Measurements from ENCODE around the gene NGB.
"Not testable (repeated sequence)": the region's sequence is repeated elsewhere in the genome, so short reads cannot be mapped to it uniquely, and the experiment has no call there.

Gene NGB

DNA sequence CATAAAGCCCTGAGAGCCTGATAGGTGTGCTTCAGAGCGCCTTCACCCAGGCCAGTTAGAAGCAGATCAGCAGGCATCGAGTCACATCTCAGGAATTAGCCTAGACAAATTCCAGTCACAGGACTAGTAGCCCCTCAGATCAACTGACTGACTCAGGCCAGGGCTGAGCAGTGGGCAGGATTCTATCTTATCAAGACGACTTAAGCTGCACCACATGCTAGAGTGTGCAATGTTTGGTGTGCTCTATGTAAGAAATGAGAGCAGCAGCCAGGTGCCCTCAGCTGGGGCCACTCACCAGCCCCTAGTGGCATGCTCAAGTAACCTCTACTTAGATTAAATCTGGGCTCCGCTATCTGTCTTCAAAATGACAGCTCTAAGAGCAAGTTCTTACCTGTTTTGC lies 19.7 kb upstream of the NGB start:
- no peak for FAIRE-seq

DNA sequence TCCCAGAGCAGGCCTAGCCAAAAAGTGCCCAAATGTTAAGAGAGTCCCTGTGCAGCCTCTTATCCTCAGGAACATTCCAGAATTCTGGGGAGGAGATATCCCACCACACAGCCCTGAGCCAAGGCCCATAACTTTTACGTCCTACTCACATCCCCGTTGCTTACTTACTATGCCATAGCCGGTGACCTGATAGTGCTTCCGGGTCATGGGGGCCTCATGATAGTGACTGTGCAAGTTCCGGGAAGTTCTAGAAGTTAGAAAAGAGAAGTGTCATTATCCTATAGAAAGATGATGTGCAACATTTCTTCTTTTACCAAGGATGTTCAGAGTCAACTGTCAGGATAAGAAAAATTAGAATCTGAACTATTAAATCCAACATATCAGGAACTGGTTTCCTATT lies 15.6 kb upstream of the NGB start:
- no peak for FAIRE-seq

DNA sequence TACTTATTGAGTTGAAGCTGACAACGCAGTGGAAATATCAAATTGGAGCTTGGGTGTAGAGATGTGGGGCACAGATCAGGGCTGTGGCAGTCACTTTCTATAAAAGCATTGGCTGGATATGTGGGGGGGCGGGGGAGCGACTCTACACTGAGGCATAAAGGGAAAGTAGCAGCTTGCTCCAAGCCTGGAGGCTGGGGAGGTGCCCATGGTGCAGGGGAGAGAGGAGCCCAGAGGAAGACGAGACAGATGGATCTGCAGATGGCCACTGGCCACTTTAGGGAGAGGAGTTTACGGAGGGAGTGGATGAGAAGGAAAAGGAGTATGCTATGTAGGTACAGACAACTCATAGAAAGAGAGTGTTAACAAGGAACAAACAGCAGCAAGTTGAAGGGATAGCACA lies 13.5 kb upstream of the NGB start:
- no peak for FAIRE-seq

DNA sequence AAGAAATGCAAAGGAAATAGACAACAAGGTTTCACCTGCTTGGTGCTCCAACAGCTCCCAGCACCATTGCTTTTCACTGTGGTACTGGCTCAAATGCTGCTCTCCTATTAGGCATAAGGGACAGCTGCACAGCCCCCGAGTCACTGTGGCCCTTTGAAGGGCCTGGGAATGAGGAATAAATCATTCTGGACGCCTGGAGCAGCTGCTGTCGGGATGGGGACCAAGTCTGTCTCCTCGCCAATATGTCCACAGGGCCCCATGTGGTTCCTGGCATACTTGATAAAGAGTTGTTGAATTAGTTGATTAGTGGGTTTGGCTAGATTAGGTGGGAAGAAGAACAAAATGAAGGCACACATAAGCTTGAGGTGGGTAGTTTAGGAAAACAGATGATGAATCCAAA lies 13.1 kb upstream of the NGB start:
- FAIRE-seq, result no peak

DNA sequence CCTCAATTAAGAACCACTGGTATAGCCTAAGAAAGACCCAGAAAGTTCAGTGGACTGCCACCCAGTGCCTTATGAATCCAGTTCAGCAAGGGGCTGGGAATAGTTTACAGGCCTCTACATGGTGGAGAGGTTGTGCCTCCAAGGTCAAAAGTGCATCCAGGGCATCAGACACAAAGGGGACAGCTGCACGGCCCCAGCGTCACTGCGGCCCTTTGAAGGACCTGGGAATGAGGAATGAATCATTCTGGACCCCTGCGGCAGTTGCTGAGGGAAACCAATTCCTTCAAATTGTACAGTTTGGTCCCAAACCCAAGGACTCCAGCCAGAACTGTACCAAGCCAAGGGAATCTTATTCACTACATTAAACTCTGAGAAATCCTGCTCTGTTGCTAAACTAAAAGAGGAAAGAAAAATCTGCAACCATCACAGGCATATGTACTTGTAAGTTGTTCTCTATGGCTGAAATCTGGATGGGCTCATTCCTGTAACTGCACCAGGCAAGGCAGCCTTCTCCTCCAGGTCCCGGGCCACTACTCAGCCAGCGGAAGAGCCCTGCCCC lies 10.9 kb upstream of the NGB start:
- no peak for FAIRE-seq

DNA sequence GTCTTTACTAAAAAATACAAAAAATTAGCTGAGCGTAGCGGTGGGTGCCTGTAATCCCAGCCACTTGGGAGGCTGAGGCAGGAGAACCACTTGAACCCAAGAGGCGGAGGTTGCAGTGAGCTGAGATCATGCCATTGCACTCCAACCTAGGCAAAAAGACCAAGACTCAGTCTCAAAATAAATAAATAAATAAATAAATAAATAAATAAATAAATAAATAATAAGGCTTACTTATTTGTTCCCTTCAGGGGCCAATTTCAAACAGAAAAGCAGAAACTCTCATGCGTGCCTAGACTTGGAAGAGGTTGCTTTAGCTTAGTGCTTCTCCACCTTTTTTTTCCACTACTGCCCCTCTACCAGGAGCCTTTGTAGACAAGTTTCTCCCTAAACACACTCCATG lies 9.9 kb upstream of the NGB start:
- FAIRE-seq, result not testable (repeated sequence)

DNA sequence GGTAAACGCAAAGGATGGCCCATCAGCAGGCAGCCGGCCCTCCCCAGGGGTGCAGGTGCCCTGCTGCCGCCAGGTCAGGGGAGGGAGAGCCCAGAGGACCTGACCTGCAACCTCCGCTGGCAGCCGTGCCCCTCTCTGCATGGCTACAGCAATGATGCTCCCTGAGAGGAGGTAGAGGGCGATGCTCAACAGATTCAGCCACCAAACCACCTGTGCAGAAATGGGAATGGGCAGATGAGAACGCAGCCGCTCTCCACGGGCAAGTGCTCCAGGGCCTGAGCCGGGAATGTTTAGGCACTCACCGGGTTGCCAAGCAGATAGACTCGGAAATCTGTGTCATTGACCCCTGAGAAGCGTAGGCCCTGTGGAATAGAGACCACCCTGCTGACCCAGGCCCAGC lies 8.7 kb upstream of the NGB start:
- no peak for FAIRE-seq

DNA sequence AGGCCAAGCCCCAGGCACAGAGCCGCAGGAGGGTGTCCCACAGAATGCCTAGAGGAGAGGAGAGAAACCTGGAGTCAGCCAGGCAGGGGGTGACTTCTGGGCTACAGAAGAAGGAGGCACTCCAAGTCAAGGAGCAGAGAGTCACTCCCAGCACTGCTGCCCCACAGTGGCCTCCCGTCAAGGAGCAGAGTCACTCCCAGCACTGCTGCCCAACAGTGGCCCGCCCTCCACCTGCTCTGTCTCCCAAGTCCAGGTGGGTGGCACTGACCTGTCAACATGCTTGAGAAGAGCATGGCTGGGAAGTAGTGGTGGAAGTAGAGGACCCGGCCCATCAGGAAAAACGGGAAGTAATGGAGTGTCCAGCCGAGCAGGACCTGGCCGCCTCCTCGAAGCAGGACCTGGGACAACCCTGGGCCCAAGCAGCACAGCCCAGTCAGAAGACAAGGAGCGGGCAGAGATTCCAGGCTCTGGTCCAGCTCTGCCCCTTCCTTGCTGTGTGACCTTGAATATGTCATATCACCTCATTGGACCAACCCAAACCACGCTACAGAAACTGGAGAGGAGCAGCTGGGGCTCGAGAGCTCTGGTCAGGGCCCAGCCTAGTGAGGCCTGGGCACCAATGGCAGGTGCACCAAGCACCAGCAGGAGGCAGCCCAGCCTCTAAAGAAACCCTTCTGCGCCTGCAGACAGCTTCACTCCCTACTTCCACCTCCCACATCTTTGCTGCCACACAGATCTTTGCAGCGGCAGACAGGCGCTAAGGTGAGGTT lies 7.6 kb upstream of the NGB start:
- no peak for FAIRE-seq

DNA sequence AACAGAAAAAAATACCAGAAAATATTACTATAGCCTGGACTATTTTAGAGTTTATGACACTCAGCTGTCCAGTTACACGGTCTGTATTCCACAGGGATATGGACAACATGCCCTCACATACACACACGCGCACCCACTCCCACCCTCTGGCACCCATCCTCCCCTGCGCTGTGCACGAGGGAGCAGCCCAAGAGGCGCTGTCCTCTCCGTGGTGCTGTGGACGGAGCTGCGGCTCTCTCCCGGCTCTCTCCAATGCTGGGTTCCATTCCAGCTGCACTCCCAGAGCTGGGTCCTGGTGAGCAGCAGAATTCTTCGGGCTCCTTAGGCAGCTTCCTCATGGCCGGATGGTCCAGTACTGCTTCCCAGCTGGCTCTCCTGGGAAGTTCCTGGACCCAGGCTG lies 6.0 kb upstream of the NGB start:
- FAIRE-seq, result no peak

DNA sequence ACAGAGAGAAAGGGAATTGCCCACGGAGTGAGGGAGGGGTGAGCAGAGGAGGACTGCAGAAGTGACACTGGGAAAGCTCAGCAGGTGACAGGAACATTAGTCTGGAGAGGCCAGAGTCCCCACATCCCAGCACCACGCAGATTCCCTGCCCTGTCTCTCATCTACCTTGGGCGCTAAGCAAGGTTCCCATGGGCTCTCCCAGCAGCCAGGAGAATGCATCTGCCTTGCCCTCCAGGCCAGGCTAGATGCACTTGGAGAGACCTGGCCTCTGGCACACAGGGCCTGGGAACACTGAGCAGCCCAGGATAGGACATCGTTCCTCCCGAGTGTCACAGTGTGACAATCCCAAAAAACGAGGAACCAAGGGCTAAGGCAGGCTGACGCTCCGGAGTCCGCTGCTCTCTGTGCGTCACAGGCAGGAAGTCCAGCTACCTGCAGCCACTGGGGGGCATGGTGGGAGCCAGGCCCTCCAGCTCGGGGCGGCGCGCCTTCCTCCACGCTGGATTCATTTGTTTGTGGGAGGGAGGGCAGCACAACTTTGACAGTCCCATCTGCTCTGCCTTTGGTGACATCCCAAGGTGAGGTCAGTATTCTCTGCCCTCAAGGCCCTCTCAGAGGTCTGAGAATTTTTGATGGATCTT lies 5.4 kb upstream of the NGB start:
- FAIRE-seq, result no peak

DNA sequence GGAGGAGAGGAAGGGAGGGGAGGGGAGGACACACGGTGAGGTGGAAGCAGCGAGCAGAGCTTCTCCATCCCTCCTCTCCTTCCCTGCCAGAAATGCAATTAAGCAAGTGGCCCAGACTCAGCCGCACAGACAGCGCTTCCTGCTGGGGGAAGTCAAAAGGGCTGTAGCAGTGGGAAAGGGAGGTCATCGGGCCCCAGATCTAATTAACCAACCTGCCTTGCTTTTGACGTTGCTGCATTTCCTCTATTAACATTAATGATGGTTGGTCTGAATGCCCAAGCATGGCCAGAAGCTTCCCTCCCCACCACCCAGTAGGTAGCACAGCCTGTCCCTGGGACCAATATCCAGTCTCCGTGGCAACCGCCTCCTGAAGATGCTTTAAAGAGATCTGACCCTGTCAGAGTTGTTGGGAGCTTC lies 4.6 kb upstream of the NGB start:
- no peak for FAIRE-seq

DNA sequence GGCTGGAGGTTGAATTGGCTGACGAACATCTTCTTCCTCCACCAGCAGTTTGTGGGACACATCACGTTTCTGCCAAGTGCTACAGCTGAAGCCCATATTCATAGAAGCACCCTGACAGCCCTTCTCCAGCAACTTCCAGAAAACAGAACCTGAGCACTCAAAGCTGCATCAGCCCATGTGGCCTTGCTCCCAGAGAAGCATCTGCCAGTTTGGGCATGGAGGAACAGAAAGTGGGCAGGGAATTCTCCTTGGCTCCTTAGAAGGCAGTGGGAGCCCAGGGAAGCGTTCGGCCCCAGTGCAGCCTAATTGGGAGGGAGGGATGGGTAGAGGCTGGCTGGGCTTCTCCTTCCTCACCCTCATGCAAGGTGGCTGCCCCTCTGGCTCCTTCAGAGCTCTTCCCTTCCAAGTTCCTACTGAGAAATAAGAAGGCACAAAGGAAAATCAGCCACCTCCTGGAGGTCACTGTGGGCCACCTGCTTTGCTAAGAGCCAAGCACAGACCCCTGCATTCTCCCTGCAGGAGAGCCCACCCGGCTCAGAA lies 4.1 kb upstream of the NGB start:
- no peak for FAIRE-seq

DNA sequence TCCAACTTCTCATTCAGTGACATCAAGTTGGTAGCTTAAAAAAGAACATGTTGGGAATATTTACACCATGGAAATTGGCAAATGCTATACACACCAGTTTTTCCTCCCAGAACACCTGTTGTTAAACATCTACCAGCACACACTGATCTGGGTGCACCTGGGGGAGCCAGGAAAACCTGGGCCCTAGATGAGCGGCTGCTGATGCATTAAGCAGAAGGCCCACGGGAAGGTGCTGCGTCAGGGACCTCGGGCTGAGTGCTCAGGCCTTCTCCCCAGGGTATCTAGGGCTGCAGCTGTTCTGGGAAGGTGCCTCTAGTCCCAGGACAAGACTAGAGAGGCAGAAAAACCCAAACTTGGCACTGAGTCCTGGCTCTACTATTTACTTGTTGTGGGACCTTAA lies 2.8 kb upstream of the NGB start:
- FAIRE-seq, result no peak

DNA sequence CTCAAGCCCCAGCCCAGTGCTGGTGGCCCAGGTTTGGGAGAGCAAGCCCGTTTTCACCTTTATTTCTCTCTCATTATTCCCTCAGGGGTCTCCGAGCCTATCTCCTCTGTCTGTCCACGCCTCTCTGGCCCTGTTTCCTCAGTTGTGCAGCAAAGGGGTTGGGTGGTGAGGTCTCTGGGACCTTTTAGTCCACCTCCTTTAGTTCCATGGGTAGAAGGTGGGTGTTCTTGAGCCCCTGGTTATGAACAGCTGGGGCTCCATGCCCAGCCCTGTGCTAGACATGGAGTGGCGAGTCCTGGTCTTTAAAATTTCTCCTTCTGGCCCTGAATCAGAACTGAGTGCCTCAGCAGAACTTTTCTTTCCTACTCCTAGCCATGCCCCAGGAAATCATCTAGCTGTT lies 1.3 kb upstream of the NGB start:
- FAIRE-seq, result no peak

DNA sequence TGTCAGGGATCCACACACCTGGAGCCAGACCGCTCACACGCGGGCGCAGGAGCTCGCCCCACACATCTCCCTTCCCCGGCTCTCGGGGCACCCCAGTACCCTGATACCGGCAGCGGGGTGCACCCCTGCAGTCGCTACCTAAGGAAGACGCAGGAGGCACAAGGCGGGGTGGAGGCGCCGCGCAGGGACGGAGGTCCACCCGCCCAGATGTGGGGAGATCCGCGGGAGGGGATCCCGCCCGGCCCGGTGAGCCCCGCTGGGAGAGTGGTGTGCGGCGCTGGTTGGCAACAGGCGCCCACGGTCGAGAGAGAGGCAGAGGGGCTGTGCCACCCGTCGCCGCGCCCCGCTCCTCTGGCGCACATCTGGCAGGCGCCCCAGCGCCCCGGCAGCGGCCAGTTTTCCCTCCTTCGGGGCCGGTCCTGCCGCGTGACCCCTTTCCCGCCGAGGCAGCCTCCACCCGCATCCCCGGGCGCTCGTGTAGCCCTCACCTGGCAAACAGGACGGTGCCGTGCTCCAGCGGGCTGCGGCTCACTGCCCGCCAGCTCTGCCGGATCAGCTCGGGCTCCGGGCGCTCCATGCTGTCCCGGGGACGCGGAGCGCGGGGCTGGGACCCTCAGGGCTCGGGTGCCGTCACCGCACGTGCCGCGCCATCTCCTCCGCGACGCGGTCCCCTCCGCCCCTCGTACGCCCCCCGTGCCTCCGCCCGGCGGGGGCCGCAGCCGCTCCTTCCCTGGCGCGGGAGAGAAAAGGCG lies 469 bp downstream of the NGB start:
- FAIRE-seq, result no peak

DNA sequence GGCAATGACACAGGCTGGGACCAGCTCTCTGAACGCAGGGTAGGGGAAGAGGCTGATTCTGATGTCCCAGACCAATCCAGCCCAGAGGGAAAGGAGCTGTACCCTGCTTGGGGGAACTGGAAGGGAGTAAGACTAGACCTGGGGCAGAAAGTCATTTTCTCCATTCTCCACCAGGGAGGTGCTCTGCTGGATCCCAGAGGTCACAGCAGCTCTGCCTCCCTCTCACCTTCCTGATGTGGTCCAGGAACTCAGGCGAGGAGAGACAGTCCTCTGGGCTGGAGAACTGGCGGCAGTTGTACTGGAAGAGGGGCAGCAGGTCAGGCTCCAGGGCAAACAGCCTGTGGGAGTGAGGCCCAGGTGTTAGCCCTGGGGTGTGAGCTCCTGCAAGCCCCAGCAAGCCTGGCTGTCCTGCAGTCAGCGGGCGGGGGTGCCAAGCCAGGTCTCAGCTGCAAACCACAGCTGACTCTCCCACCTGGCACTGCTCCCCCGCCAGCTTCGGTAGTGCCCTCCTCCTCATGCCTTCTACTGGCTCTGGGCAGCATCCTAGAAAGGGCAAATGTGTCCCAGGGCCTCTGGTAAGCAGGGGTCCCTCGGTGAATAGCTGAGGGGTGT lies 1.9 kb downstream of the NGB start:
- FAIRE-seq, result no peak

DNA sequence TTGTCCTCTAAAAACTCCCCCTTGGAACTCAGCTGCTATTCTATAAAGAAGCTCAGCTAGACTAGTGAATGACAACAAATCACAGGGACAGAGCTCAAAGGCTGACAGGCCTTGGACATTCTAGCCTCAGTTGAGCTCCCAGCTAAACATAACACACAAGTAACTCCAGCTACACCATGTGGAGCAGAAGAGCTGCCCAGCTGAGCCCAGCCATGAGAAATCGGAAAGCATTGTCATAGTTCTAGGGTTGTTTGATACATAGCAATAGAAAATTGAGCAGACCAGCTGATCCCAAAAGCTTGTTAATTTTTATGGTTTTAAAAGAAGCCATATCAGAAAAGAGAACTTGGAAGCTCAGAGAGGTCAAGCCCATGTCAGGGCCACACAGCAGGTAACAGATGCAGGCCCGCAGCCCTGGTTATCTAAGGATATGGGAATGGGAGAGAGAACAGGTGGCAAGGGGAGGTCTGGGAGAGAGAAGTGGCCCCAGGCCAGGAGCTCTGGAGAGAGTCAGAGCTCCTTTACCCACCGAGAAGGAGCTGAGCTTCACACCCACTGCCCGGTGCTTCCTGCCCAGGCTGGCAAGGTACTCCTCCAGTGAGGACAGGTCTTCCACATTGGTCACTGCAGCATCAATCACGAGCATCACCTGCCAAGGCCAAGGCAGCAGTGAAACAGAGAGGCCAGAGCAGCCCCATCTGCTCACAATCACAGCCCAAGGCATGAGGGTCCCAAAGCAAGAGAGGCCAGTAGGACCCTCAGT lies 2.9 kb downstream of the NGB start:
- FAIRE-seq, result no peak

DNA sequence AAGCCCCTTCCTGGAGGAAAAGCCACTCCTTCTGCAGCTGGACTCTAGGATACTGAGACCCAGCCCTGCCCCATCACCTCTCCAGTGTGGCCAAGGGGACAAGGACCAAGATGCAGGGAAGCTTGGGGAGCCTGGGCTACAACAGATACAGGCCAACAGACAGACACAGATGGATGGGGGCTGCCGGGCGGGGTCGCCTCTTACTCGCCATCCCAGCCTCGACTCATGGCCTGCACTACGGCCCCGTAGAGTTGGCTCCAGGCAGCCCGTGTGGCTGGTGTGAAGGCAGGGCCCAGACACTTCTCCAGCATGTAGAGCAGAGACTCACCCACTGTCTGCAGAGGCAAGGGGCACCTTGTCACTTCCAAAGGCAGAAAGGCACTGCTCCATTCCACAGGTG lies 4.7 kb downstream of the NGB start:
- FAIRE-seq, result no peak

DNA sequence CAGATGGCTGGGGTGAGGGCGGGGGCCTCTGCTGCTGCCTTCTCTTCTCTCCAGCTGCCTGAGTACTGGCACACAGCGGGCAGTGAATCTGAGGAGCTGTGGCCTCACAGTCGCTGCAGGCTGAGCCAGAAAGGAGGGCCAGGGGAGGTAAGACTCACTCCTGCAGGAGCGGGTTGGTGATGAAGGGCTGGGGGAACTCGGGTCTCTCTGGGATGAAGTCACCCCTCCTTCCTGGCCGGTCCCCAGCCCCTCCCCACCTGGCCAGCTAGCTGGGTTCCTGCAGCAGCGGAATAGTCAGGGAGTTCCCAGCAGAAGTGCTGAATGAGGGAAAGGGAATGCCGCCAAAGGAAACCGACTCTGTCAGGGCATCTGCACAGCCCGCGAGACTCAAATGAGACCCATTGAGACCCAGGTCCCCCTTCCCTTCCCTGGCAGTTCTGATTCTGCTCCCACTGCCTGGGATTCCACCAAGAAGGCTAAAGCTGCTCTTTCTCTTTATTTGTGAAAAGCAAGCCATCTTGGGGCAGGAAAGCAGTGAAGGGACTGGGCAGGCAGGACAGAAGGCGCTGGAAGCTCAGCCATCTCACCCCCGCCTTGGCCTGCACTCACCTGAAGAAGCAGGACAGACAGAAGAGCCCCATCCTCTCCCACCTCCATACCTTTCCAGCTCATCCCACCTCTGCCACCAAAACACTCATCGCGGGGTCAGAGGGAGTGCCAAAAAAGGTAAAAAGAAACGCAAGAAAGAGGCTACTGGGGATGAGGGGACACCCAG lies 5.3 kb downstream of the NGB start:
- no peak for FAIRE-seq

DNA sequence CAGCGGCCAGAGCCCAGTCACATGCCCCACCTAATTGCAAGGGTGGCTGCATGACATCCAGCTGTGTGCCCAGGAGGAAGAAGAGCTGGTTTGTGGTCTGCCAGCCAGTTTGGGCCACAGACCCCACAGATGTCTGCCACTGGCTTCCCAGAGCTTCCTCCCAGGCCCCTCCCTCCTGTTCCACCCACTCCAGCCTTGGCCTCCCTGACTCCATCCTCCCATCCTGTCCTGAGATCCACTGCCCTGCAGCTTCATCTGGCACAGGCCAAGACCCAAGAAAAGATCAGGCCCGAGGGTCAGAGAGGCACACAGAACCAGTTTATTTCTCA lies 5.9 kb downstream of the NGB start:
- no peak for FAIRE-seq

DNA sequence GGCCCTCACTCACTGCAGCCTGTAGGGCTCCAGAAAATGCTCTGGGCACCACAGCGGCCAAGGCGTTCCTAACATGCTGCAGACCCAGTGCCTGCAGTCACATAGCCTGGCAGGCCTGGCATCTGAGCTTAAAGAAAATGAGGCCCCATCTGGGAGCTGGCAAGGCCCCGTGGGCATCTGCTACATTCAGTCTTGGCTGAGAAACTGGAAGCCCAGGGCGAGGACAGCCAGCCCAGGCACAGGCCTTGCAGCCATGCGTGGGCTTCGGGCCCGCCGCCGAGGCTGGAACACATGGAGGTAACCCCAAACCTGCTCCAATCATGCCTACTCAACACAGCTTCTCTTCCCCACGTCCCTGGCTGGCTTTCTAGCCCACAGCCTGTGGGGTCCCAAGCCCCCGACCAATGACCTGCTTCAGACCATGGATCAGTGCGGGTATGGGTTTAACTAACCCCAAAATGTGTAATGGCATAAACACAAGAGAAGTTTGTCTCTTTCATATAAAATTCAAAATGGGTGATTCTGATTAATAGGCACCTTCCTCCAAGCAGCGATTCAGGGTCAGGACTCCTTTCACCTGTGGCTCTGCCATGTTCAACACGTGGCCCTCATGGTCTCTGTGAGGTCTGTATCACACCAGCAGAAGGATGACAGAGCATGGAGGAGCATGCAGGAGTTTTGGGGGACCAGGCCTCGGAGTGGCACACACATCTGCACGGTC lies 6.4 kb downstream of the NGB start:
- no peak for FAIRE-seq

Data from G401.6 (cell line).